Measurements from ENCODE around the gene TNRC18. TPM values are rescaled to one million over a fixed set of nuclear protein-coding genes. Genes with fewer than 3 reads are reported as not detected.

Gene TNRC18
- total RNA-seq, 1 donor from 2014 or later: 198 TPM

- Mint-ChIP-seq H3K36me3 (ENCODE audit: unreplicated experiment) (peaks cover 55% of the 10 kb centered on the region), H3K9me3 (ENCODE audit: unreplicated experiment) (peaks cover 7% of the 10 kb centered on the region), H3K4me3 (ENCODE audit: unreplicated experiment) (no peak overlapping the region), H3K27ac (ENCODE audit: unreplicated experiment) (no peak overlapping the region), H3K27me3 (ENCODE audit: unreplicated experiment) (no peaks in the 10 kb centered on the region), H3K4me1 (ENCODE audit: unreplicated experiment) (no peaks in the 10 kb centered on the region)
- TF ChIP-seq CTCF (IDR thresholded peaks at IDR 0.05): no peak
- no peak for DNase-seq (ENCODE audit: extremely low spot score, unreplicated experiment)
Measured at GRCh38 chr7:5345171-5345570, 78.5 kb downstream of the TNRC18 start.

GRCh38 chr7:5344342-5344741 lies 79.3 kb downstream of the TNRC18 start:
- no peak for DNase-seq (ENCODE audit: extremely low spot score, unreplicated experiment)
- H3K27me3 Mint-ChIP-seq (ENCODE audit: unreplicated experiment): no peaks in the 10 kb centered on the region
- H3K27ac Mint-ChIP-seq (ENCODE audit: unreplicated experiment): no peak overlapping the region
- H3K4me1 Mint-ChIP-seq (ENCODE audit: unreplicated experiment): no peaks in the 10 kb centered on the region
- no peak overlapping the region for H3K4me3 Mint-ChIP-seq (ENCODE audit: unreplicated experiment)
- H3K36me3 Mint-ChIP-seq (ENCODE audit: unreplicated experiment): peaks cover 59% of the 10 kb centered on the region
- H3K9me3 Mint-ChIP-seq (ENCODE audit: unreplicated experiment): peaks cover 7% of the 10 kb centered on the region
- no peak for TF ChIP-seq CTCF (IDR thresholded peaks at IDR 0.05)

GRCh38 chr7:5343884-5344283 lies 79.8 kb downstream of the TNRC18 start:
- H3K4me3 Mint-ChIP-seq (ENCODE audit: unreplicated experiment): no peak overlapping the region
- no peak for TF ChIP-seq CTCF (IDR thresholded peaks at IDR 0.05)
- peaks cover 59% of the 10 kb centered on the region for H3K36me3 Mint-ChIP-seq (ENCODE audit: unreplicated experiment)
- H3K4me1 Mint-ChIP-seq (ENCODE audit: unreplicated experiment): no peaks in the 10 kb centered on the region
- no peaks in the 10 kb centered on the region for H3K27me3 Mint-ChIP-seq (ENCODE audit: unreplicated experiment)
- H3K27ac Mint-ChIP-seq (ENCODE audit: unreplicated experiment): no peak overlapping the region
- peaks cover 7% of the 10 kb centered on the region for H3K9me3 Mint-ChIP-seq (ENCODE audit: unreplicated experiment)
- no peak for DNase-seq (ENCODE audit: extremely low spot score, unreplicated experiment)

- peaks cover 7% of the 10 kb centered on the region for H3K9me3 Mint-ChIP-seq (ENCODE audit: unreplicated experiment)
- H3K4me3 Mint-ChIP-seq (ENCODE audit: unreplicated experiment): no peak overlapping the region
- no peak for DNase-seq (ENCODE audit: extremely low spot score, unreplicated experiment)
- H3K27ac Mint-ChIP-seq (ENCODE audit: unreplicated experiment): no peak overlapping the region
- H3K27me3 Mint-ChIP-seq (ENCODE audit: unreplicated experiment): no peaks in the 10 kb centered on the region
- H3K4me1 Mint-ChIP-seq (ENCODE audit: unreplicated experiment): no peaks in the 10 kb centered on the region
- H3K36me3 Mint-ChIP-seq (ENCODE audit: unreplicated experiment): peaks cover 58% of the 10 kb centered on the region
- no peak for TF ChIP-seq CTCF (IDR thresholded peaks at IDR 0.05)
Measured at GRCh38 chr7:5342631-5343030, 81.0 kb downstream of the TNRC18 start.

- DNase-seq (ENCODE audit: extremely low spot score, unreplicated experiment): no peak
- Mint-ChIP-seq H3K9me3 (ENCODE audit: unreplicated experiment) (peaks cover 7% of the 10 kb centered on the region), H3K36me3 (ENCODE audit: unreplicated experiment) (peaks cover 74% of the 10 kb centered on the region), H3K4me1 (ENCODE audit: unreplicated experiment) (no peaks in the 10 kb centered on the region), H3K27ac (ENCODE audit: unreplicated experiment) (peak overlapping the region; percentile 18), H3K27me3 (ENCODE audit: unreplicated experiment) (no peaks in the 10 kb centered on the region), H3K4me3 (ENCODE audit: unreplicated experiment) (no peak overlapping the region)
- no peak for TF ChIP-seq CTCF (IDR thresholded peaks at IDR 0.05)
Measured at GRCh38 chr7:5339955-5340354, 83.7 kb downstream of the TNRC18 start.
